ENCODE results near the gene DAPK2.

Gene DAPK2

GRCh38 chr15:63939531-63940130 lies 106.7 kb downstream of the DAPK2 start:
- DNase-seq: peak; percentile 4 to 36

DNA sequence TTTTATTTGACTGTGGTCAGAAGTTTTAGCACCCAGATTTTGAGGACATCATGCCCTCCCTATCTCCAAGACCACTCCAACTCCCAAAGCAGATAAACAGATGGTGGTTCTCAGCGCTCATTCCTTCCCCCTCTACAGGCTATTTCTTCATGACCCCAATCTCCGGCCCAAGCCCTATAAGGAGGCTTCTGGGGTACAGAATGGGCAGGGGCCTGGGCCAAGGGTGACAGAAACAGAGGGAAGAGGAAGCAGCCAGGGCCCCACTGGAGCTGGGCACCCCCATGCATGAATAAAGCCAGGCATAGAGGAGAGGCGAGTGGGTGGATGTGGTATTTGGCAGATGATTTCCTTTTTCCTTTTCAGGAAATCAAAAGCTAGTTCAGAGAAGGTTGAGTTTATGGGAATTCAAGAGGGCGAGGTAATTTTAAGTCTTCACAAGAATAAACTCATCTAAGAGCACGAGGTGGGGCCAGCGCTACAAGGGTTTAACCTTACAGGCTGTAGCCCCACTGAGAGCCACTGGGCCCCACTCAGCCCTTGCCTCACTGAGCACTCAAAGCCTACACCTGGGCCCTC lies 107.7 kb downstream of the DAPK2 start:
- no peak for DNase-seq

DNA sequence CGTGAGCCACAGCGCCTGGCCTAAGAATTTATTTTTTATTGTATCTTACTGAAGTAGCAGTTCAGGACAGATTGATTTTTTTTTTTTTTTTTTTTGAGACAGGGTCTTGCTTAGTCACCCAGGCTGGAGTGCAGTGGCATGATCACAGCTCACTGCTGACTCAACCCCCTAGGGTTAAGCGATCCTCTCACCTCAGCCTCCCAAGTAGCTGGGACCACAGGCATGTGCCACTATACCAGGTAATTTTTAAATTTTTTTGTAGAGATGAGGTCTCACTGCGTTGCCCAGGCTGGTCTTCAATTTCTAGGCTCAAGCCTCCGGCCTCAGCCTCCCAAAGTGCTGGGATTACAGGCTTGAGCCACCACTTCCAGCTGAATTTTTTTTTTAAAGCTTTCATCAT lies 112.8 kb downstream of the DAPK2 start:
- DNase-seq: no peak

- DNase-seq: no peak
These were observed 114.7 kb downstream of the DAPK2 start for GRCh38 chr15:63931556-63931955.

- no peak for DNase-seq
These were observed 116.3 kb downstream of the DAPK2 start for GRCh38 chr15:63930034-63930433.

- DNase-seq: no peak
These were observed 118.0 kb downstream of the DAPK2 start for GRCh38 chr15:63928185-63928842.

DNA sequence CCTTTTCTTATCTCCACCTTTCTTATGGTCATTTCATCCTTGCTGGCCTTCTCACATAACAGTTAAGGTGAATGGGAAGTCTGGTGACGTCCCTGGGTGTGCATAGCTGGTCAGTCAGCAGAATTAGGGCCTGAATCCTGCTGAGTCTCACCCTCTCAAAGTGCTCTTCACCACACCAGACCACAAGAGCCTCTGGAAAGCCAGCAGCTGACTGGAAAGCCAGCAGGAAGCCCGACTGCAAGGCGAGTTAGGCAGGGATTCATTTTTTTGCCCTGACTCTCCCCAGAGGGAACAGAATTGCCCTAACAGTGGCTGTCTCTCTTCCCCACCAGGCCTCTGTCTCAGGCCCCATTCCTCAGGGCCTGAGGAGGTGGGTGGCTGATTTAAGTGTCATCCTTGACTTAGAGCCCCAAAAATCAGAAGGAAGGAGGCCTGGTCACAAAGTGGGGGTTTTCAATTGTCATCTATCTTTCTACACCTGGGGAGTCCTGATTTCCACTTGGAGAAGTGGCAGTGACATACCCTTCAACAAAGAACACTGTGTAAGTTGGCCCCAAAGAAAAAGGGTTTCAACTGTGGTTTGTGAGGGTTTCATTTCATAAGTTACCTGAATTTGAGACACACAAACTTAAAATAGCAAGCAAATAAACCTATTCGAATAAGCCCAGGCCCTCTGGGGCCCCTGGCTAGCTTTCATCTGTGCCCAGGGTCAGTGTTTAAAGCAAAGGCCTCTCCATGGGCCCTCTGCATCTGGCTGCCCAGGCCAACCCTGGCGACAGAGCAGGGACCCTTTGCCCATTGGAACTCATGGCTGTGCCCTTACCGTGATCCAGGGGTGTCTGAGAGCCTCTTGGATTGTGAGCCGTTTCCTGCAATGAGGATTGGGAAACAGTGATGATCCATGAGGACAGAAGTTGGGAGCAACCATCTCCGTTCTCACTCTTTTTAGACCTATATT lies 122.0 kb downstream of the DAPK2 start:
- DNase-seq: no peak

DNA sequence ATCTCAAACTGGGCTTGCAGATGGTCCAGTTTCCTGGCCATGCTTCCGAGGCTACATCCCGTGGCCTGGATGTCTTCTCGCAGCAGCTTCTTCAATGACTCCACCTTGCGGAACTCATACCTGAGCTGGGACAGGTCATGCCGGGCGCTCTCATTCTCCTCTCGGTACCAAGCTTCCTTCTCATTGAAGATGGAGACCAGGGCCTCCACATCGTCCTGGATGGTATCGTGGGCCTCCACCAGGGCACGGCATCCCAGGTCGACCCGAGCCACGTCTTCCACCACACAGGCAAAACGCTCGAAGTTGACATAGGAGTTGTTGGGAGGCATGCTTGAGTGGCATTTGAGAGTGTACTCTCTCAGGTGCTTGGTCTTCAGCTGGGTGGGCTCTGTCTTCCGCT lies 123.4 kb downstream of the DAPK2 start:
- no peak for DNase-seq

GRCh38 chr15:63922261-63922904 lies 123.9 kb downstream of the DAPK2 start:
- DNase-seq: no peak

GRCh38 chr15:63920504-63921175 lies 125.6 kb downstream of the DAPK2 start:
- DNase-seq: no peak

DNA sequence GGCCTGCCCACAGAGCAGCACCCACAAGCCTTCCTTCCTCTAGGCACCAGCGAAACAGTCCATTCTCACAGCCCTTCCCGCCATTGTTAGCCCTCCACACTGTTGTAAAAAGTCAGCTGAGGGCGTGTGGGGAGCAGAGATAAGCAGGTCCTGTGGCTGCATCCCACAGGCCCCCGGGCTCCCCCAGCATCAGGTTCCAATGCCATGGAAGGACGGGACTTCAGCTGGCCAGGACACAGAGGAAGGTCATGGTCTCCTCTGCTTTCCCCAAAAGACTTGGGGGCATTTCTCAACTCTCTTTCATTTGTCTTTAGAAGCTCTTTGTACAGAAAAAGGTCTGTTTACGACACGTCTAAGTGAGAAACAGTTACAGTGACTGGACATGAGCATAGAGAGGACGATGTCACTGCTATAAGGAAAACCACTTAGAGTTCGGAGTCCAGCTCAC lies 127.4 kb downstream of the DAPK2 start:
- DNase-seq: no peak

DNA sequence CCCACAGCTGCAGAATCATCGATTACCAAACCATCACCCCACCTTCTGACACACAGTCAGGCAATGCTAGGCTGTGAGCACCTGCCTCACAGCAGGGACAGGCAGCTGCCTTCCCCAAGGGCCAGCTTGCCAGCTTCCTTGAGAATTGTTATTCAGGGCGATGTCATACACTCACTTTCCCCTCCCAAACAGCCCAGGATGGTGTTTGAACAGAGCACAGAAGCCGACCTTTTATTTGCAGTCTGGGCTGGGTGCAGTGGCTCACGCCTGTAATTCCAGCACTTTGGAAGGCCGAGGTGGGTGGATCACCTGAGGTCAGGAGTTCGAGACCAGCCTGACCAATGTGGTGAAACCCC lies 128.0 kb downstream of the DAPK2 start:
- no peak for DNase-seq

GRCh38 chr15:63917588-63918316 lies 128.5 kb downstream of the DAPK2 start:
- no peak for DNase-seq

DNA sequence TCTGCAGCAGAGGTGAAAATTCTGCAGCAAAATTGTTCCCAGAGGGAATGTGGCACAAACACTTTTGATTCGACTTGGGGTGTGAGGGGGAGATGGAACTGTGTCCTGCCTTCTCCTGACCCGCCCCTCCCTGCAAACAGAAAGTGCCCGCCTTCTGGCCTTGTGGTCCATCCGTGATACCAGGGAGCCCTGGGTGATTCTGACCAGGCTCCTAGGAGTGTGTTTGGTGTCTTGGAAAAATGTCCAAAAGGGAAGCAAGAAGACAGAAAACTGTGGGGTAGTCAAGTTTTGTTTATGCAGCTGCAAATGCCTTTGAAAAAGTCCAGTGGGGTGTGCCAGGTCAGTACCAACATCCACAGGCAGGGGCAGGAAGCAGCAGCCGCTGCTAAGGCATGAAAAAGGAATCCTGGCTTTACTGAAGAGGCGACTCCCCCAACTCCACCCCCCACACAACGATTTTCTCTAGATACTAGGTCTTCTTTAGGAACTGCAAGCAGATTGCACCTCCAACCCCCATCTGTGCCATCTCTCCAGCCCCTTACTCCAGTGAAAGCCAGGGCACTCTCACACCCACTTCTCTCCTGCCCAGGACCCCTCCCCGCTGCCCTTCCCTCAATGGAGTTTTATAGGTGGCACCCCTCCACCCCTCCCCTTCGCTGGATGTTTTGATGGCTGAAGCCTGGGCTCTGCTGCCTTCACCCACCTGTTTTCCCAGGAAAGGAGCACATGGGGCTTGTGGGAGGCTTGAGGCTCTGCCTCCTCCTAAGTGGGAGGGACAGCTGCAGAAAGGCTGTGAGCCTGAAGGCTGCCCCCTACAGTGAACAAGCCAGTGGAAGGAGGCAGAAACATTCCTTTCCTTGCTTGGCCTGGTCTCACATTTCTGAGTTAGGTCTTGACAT lies 130.2 kb downstream of the DAPK2 start:
- no peak for DNase-seq

DNA sequence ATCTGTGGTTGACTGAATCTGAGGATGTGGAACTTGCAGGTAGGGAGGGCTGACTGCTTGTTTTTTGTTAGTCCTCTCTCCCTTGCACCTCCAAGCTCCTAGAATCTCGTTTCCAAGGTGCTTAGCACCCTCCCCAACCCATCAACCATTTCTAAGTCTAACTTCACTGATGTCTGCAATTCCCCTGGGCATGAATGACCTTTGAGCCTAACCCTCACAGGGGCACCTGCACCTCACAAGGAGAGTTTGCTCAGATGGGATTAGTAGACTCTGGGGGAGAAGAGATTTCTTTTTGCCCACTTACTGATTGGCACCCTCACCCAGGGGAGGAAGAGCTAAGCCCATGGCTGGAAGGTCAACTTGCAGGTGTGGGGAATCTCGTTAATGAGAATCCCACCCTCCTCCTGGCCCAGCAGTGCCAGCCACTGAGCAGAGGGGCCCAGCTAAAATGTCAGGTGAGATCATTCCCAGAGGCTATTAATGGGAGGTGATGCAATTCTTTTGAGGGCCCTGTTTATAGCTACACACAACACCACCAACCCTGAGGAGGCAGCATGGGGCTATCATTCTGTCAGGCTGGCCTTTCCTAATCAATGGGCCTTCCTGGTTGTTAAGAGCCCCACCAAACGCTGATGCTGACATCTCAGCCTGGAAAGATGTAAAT lies 130.9 kb downstream of the DAPK2 start:
- no peak for DNase-seq

DNA sequence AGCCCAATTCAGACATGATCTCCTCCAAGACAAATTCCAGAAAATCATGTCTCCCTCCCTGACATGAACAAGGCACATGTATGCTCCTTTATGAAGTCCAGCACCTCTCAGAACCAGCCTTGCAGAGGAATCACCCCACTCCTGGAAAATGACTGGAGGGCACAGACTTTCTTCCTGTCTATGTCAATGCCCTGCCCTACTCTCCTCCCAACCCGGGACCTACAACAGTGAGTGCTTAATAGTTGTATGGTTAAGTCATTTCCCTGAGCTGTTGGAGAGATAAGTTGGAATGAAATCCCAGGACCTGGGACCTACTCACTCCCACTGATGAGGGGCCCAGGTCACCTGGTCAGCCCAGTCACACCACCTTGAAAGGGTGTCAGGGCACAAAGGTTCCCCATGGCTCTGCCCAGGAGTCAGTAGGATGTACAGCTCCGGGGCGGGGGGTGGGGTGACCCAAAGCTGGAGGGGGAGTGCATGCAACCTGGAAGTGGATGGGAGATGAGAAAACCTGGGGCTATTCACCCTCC lies 132.4 kb downstream of the DAPK2 start:
- no peak for DNase-seq

DNA sequence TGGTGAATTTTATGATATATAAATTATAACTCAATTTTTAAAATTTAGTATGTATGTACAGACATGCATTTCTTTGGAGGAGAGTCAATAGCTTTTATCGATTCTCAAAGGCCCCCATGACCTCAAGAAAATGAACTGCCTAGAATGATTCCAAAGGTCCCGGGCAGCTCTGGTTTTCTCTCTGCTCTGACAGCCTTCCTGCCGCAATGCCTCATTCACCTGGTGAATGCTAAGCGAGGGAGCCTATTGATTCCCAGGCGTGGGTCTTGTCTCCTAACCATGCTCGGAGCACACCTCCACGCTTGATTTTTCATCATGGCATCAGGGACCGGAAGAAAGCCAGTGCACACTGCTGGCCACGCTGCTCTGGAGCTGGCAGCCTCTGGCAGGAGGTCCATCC lies 132.9 kb downstream of the DAPK2 start:
- no peak for DNase-seq

DNA sequence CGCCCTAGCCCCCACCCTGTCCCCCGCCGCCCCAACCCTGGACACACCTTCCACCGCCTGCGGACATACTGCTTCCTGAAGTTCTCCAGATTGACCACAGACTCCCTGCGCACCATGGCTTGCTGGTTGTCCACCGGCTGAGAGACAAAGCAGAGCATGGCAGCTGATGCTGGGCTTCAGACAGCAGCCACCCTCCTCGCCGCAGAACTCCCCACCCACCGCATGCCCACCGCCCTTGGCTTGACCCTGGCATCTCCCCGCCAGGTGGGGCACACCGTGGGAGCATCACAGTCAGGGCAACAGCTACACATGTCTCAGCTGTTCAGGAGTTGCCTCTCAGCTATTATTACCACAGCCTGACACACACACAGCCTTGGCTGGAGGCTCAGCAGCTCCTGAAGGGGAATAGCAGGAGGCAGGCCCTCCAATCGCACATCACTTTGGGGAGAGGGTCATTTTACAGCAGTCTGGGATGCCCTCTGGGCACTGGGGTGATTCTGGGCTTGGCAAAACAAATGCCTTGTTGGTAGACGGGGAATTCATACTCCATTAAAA lies 134.1 kb downstream of the DAPK2 start:
- no peak for DNase-seq

DNA sequence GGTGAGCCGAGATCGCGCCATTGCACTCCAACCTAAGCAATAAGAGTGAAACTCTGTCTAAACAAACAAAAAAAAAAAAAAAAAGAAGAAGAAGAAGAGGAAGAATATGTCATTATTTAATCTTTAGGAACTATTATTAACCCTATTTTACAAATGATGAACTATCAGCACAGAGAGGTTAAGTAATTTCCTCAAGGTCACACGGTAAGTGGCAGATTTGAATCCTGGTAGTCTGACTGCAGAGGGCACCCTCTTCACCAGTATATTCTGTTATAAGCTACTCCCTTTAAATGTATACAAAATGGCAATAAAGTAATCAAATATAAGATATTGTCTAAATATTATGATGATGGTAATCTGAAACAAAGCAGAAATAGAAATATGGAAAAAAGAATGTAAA lies 135.1 kb downstream of the DAPK2 start:
- DNase-seq: no peak

Measured in CD4-positive, alpha-beta T cell treated with Interleukin-1 beta for 1 hour (primary cell).